Immature natural killer cell (primary cell): Measurements from ENCODE around the gene SOCS7. TPM values are rescaled to one million over a fixed set of nuclear protein-coding genes. Genes with fewer than 3 reads are reported as not detected.

Experiments used
- DNase-seq, 3 donors: peaks; one replicate each; pipeline ENCODE4 v3.0.0; 2022; ENCODE audit warnings: mixed read lengths in 1 of 3
- H3K27ac Mint-ChIP-seq, 6 donors: one replicate each; pipeline ENCODE4 v1.8.0; 2020; ENCODE audit warnings: mixed read lengths in 6 of 6, mild to moderate bottlenecking in 5 of 6, inconsistent platforms in 4 of 6, moderate library complexity in 3 of 6
- H3K27me3 Mint-ChIP-seq, 3 donors: one replicate each; pipeline ENCODE4 v1.8.0; 2020 to 2021; ENCODE audit warnings: low read depth in 3 of 3, mild to moderate bottlenecking in 3 of 3, mixed read lengths in 3 of 3, moderate library complexity in 3 of 3, inconsistent platforms in 1 of 3
- H3K36me3 Mint-ChIP-seq, 3 donors: one replicate each; pipeline ENCODE4 v1.8.0; 2020; ENCODE audit warnings: mixed read lengths in 3 of 3, inconsistent platforms in 2 of 3, mild to moderate bottlenecking in 2 of 3
- H3K4me1 Mint-ChIP-seq, 2 donors: one replicate each; pipeline ENCODE4 v1.8.0; 2020; ENCODE audit warnings: inconsistent platforms in 2 of 2, mild to moderate bottlenecking in 2 of 2, mixed read lengths in 2 of 2, moderate library complexity in 1 of 2
- H3K4me3 Mint-ChIP-seq, 5 donors: one replicate each; pipeline ENCODE4 v1.8.0; 2020; ENCODE audit warnings: mild to moderate bottlenecking in 5 of 5, mixed read lengths in 5 of 5, inconsistent platforms in 3 of 5, moderate library complexity in 3 of 5
- H3K9me3 Mint-ChIP-seq, 6 donors: one replicate each; pipeline ENCODE4 v1.8.0; 2020; ENCODE audit warnings: mild to moderate bottlenecking in 6 of 6, mixed read lengths in 6 of 6, inconsistent platforms in 4 of 6, moderate library complexity in 3 of 6
- polyA plus RNA-seq, 3 donors: library from polyadenylated mRNA; unstranded; fragments of 300-500 nt; fragmentation: Illumina TruSeq; gene quantifications; one replicate each; pipeline ENCODE4 v1.2.3, GENCODE V29; 2021

The SOCS7 gene
- polyA plus RNA-seq, 3 donors from 2014 or later: 0.62 to 0.77 (median 0.64) TPM

- Mint-ChIP-seq H3K9me3 (no peaks in the 10 kb centered on the region), H3K4me3 (no peak within 1 kb of the TSS), H3K27me3 (peaks cover 0 to 7% (median 4%) of the 10 kb centered on the region in 3 donors), H3K4me1 (peaks cover 0 to under 1% of the 10 kb centered on the region in 2 donors), H3K36me3 (no peaks in the 10 kb centered on the region), H3K27ac (no peak within 1 kb of the TSS)
- DNase-seq: no peak
These were observed 7.8 kb upstream of the SOCS7 start, which contains the start of gene GPR179 for GRCh38 chr17:38343608-38344419. Gene GPR179, minus strand, starts transcription at chr17:38343956. Its CDS starts 167 bp downstream, at chr17:38343789.

GRCh38 chr17:38344420-38344745, 7.3 kb upstream of the SOCS7 start:
- no peaks in the 10 kb centered on the region for H3K9me3 Mint-ChIP-seq
- H3K4me1 Mint-ChIP-seq: peaks cover 3 to 5% of the 10 kb centered on the region in 2 donors

GRCh38 chr17:38345743-38346142, 5.9 kb upstream of the SOCS7 start:
- H3K36me3 Mint-ChIP-seq: no peaks in the 10 kb centered on the region
- no peak overlapping the region for H3K27ac Mint-ChIP-seq
- H3K27me3 Mint-ChIP-seq: peaks cover 0 to 7% (median 2%) of the 10 kb centered on the region in 3 donors
- H3K9me3 Mint-ChIP-seq: no peaks in the 10 kb centered on the region
- DNase-seq: no peak
- H3K4me1 Mint-ChIP-seq: peaks cover 3 to 5% of the 10 kb centered on the region in 2 donors
- no peak overlapping the region for H3K4me3 Mint-ChIP-seq

More at GRCh38 chr17:38344420-38344745, 7.3 kb upstream of the SOCS7 start:
- Mint-ChIP-seq H3K27me3 (peaks cover 0 to 7% (median 2%) of the 10 kb centered on the region in 3 donors), H3K36me3 (no peaks in the 10 kb centered on the region), H3K4me3 (no peak overlapping the region), H3K27ac (no peak overlapping the region)
- DNase-seq: no peak

- Mint-ChIP-seq H3K4me3 (no peak overlapping the region), H3K9me3 (no peaks in the 10 kb centered on the region), H3K27ac (peak overlapping the region in 1 of 6 donors; percentile 30), H3K36me3 (no peaks in the 10 kb centered on the region), H3K4me1 (peaks cover 21 to 27% of the 10 kb centered on the region in 2 donors), H3K27me3 (peaks cover 2 to 7% (median 4%) of the 10 kb centered on the region in 3 donors)
- DNase-seq: peak; percentile 69 to 78 (median 70)
These were observed 2.4 kb upstream of the SOCS7 start for GRCh38 chr17:38349097-38349730.

GRCh38 chr17:38350035-38350434, 1.6 kb upstream of the SOCS7 start:
- Mint-ChIP-seq H3K4me3 (peak overlapping the region in 4 of 5 donors; percentile 1 to 96 (median 72)), H3K27ac (peak overlapping the region in 4 of 6 donors; percentile 30 to 81 (median 56)), H3K36me3 (no peaks in the 10 kb centered on the region), H3K4me1 (peaks cover 27 to 35% of the 10 kb centered on the region in 2 donors), H3K9me3 (no peaks in the 10 kb centered on the region), H3K27me3 (peaks cover 0 to 7% (median 4%) of the 10 kb centered on the region in 3 donors)
- no peak for DNase-seq

- Mint-ChIP-seq H3K9me3 (no peaks in the 10 kb centered on the region), H3K4me1 (peaks cover 31 to 42% of the 10 kb centered on the region in 2 donors), H3K36me3 (no peaks in the 10 kb centered on the region), H3K27ac (peak overlapping the region; percentile 23 to 84 (median 70)), H3K4me3 (peak overlapping the region; percentile 84 to 87 (median 86)), H3K27me3 (peaks cover 0 to 4% (median 4%) of the 10 kb centered on the region in 3 donors)
- DNase-seq: peak; percentile 5 to 19 (median 12)
These were observed 821 bp downstream of the SOCS7 start for GRCh38 chr17:38352245-38353085.

GRCh38 chr17:38353086-38353604, 1.5 kb downstream of the SOCS7 start:
- H3K36me3 Mint-ChIP-seq: no peaks in the 10 kb centered on the region
- peaks cover 0 to 4% (median 4%) of the 10 kb centered on the region in 3 donors for H3K27me3 Mint-ChIP-seq
- H3K4me1 Mint-ChIP-seq: peaks cover 32 to 42% of the 10 kb centered on the region in 2 donors
- H3K4me3 Mint-ChIP-seq: peak overlapping the region; percentile 84 to 87 (median 86)
- DNase-seq: peak in 1 of 3 donors; percentile 5
- peak overlapping the region; percentile 23 to 84 (median 70) for H3K27ac Mint-ChIP-seq
- no peaks in the 10 kb centered on the region for H3K9me3 Mint-ChIP-seq

- DNase-seq: no peak
- Mint-ChIP-seq H3K36me3 (no peaks in the 10 kb centered on the region), H3K4me3 (peak overlapping the region; percentile 84 to 87 (median 86)), H3K9me3 (no peaks in the 10 kb centered on the region), H3K27ac (no peak overlapping the region), H3K4me1 (peaks cover 32 to 42% of the 10 kb centered on the region in 2 donors), H3K27me3 (peaks cover 0 to 4% (median 4%) of the 10 kb centered on the region in 3 donors)
These were observed 2.0 kb downstream of the SOCS7 start for GRCh38 chr17:38353668-38354067.

- Mint-ChIP-seq H3K4me1 (peaks cover 31 to 38% of the 10 kb centered on the region in 2 donors), H3K36me3 (no peaks in the 10 kb centered on the region), H3K4me3 (peak overlapping the region in 3 of 5 donors; percentile 1 to 85 (median 31)), H3K27ac (peak overlapping the region in 1 of 6 donors; percentile 42), H3K27me3 (peaks cover 0 to 4% (median 4%) of the 10 kb centered on the region in 3 donors), H3K9me3 (no peaks in the 10 kb centered on the region)
- no peak for DNase-seq
These were observed 2.8 kb downstream of the SOCS7 start for GRCh38 chr17:38354466-38354865.

GRCh38 chr17:38355251-38355650, 3.6 kb downstream of the SOCS7 start:
- peaks cover 31 to 38% of the 10 kb centered on the region in 2 donors for H3K4me1 Mint-ChIP-seq
- H3K27ac Mint-ChIP-seq: peak overlapping the region in 1 of 6 donors; percentile 11
- H3K27me3 Mint-ChIP-seq: peaks cover 0 to 4% (median 4%) of the 10 kb centered on the region in 3 donors
- DNase-seq: no peak
- no peaks in the 10 kb centered on the region for H3K36me3 Mint-ChIP-seq
- H3K4me3 Mint-ChIP-seq: peak overlapping the region in 1 of 5 donors; percentile 22
- no peaks in the 10 kb centered on the region for H3K9me3 Mint-ChIP-seq

GRCh38 chr17:38357486-38358123, 6.0 kb downstream of the SOCS7 start:
- Mint-ChIP-seq H3K9me3 (no peaks in the 10 kb centered on the region), H3K27me3 (peaks cover 0 to 2% (median 0%) of the 10 kb centered on the region in 3 donors), H3K27ac (no peak overlapping the region), H3K4me3 (no peak overlapping the region), H3K4me1 (peaks cover 26 to 31% of the 10 kb centered on the region in 2 donors), H3K36me3 (no peaks in the 10 kb centered on the region)
- DNase-seq: no peak

- H3K36me3 Mint-ChIP-seq: no peaks in the 10 kb centered on the region
- no peaks in the 10 kb centered on the region for H3K27me3 Mint-ChIP-seq
- no peak overlapping the region for H3K4me3 Mint-ChIP-seq
- DNase-seq: no peak
- H3K27ac Mint-ChIP-seq: peak overlapping the region in 1 of 6 donors; percentile 0
- no peaks in the 10 kb centered on the region for H3K9me3 Mint-ChIP-seq
- peaks cover 16 to 19% of the 10 kb centered on the region in 2 donors for H3K4me1 Mint-ChIP-seq
These were observed 7.2 kb downstream of the SOCS7 start for GRCh38 chr17:38358586-38359513.
